HG02973 (cell line): Measurements from ENCODE around the gene TRIP13.

ENCODE experiments used
- ATAC-seq: cut with Tn5 transposase; IDR thresholded peaks from one replicate; pipeline ENCODE4 v1.9.1; 2021; ENCODE audit warnings: moderate library complexity; ENCODE audit not compliant: unreplicated experiment

TRIP13 gene

DNA sequence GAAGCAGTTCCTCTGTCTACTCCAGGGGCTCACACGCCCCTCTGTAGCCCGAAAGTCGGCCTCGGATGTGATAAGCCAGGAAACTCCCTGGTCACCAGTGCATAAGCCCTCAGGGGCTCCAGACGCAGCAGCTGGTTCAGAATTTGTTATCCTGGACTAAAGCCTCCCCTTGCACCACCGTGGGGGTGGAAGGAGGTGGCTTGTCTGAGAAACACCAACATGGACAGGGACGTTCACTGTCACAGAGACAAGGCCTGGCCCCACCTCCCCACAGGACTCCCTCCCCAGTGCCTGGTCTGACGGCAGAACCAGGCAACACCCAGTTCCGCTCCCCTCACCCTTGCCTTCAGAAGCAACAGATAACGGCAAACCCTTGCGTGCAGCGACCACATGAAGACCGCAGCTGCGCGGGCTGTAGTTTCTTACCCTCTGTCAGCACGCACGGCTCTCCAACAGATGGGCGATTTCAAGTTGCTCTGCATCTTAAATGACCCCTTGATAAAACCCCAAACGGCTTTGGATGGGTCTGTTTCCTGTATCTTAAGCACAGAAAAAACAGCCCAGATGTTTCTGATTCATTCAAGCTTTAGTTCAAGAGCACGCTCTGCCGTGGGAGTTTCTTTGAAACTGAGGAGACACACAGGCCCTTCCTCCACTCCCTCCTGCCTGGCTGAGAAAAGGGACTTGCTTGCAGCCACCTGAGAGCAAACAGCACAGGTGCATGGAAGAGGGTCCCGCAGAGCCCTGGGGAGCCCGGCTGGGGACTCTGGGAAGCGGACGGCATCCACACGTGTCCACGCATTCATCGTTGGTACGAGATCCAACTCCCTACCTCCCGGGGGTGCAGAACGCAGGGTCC is 71.2 kb downstream of the TRIP13 start:
- ATAC-seq, result peak; percentile 72

DNA sequence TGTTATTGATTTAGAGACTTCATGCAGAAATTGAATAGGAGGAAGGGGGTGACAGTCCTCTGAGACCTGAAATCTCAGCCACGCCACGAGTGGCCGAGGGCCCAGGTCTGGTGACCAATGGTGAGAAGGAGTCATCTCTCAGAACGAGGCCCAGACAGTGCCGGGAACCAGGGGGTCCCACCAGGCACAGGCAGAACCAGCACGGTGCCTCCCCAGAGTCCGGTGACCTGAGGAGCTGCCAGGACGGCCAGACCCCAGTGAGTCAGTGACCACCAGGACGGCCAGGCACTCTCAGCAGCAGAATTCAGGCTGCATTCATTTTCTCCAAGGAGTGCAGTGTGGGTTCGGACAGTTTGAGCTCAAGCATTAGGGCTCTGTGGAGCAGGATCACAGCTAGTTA is 72.1 kb downstream of the TRIP13 start:
- no peak for ATAC-seq

DNA sequence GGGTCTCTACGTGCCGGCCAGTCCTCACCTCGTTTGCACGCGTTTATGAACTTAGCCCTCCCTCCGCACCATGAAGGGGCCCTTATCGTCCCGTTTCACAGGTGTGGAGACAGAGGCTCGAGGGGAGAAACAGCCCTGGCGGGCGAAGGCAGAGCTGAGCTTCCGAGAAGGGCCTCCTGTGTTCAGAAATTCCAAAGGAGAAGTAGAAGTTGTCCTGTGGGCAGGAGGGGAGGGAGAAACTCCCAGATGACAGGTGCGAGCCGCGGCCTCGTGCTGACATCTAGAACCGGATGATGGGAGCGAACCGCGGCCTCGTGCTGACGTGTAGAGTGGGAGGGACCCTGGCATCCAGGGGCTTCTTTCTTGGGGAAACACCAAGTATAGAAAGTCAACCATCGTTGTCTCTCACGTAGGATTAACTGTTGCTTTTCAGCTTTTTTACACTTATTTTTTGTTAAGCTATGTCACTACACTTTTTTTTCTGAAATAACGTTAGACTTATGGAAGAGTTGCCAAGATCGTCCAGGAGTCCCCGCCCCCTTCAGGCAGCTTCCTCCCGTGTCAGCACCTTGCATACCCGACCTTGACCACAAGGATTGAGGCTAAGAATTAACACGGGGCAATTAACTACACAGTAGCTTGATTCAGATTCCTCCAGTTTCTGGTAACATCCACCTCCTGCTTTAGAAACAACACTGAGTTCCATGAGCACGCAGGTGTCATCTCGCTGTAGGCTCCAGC is 73.1 kb downstream of the TRIP13 start:
- ATAC-seq, result no peak

DNA sequence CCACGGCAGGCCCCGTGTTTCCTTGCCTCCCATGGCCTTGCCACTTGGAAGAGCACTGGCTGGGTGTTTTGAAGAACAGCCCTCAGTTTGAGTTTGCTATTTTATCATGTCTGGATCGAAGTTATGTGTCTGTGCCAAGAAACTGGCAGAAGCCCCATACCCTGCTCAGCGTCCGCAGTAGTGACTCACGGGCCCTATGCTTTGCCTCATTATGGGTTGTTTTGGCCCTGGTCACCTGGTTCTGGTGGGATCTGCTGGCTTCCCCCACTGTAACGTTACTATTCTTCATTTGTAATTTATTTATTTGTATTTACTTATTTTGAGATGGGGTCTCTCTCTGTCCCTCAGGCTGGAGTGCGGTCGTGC is 73.6 kb downstream of the TRIP13 start:
- ATAC-seq, result no peak

DNA sequence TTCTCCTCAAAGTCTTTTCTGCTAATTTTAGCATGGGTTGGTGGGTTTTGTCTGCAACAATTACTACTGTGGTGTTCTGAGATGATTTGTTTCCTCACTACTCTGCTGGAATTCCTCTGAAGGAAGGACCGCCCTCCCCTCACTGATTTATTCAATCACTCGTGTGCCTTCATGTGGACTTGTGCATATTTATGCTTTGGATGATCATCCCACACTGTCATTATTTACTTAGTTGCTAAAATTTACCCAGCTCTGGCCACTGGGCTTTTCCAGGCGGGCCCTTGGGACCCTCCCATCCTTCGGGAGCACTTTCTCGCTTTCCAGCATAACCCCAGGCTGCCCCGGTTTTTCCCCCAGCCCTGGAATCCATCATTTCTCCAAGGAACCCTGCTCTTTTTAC is 74.3 kb downstream of the TRIP13 start:
- no peak for ATAC-seq
